ENCODE data around the gene NLGN4X. TPM values are rescaled to one million over a fixed set of nuclear protein-coding genes. Genes with fewer than 3 reads are reported as not detected.

NLGN4X gene
- total RNA-seq, 2 experiments from 2014 or later = not detected

- DNase-seq = no peak
- Mint-ChIP-seq H3K36me3 (ENCODE audit: low read depth) (no peaks in the 10 kb centered on the region), H3K4me3 (no peak overlapping the region), H3K9me3 (no peaks in the 10 kb centered on the region), H3K27me3 (no peaks in the 10 kb centered on the region), H3K4me1 (ENCODE audit: low read depth) (no peaks in the 10 kb centered on the region), H3K27ac (no peak overlapping the region)
- no peak for ATAC-seq
- ChIA-PET CTCF (no interaction called here), POLR2A (no interaction called here)
- TF ChIP-seq, protein P1, sequence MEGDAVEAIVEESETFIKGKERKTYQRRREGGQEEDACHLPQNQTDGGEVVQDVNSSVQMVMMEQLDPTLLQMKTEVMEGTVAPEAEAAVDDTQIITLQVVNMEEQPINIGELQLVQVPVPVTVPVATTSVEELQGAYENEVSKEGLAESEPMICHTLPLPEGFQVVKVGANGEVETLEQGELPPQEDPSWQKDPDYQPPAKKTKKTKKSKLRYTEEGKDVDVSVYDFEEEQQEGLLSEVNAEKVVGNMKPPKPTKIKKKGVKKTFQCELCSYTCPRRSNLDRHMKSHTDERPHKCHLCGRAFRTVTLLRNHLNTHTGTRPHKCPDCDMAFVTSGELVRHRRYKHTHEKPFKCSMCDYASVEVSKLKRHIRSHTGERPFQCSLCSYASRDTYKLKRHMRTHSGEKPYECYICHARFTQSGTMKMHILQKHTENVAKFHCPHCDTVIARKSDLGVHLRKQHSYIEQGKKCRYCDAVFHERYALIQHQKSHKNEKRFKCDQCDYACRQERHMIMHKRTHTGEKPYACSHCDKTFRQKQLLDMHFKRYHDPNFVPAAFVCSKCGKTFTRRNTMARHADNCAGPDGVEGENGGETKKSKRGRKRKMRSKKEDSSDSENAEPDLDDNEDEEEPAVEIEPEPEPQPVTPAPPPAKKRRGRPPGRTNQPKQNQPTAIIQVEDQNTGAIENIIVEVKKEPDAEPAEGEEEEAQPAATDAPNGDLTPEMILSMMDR (IDR thresholded peaks at IDR 0.05) = no peak
- intact Hi-C loops (cut with micrococcal nuclease) = no loop called here
Observed at GRCh38 chrX:5991393-5991792, 237.3 kb downstream of the NLGN4X start.

DNA sequence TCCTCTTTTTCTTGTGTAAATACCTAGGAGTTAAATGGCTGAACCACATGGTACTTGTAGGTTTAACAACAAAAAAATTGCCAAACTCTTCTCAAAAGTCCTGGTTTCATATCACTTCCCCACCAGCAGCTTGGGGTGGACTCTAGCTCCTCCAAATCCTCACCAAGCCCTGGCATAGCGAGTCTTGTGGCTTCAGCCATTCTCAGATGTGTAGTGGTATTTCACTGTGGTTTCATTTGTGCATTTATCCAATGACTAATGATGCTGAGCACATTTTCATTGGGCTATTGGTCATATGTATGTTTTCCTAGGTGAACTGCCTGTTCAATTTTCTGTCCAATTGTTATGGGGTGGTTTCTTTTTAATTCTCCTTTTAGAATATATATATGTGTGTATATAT, 249.3 kb downstream of the NLGN4X start:
- intact Hi-C loops (cut with micrococcal nuclease) = no loop called here
- H3K9me3 Mint-ChIP-seq = no peaks in the 10 kb centered on the region
- H3K27ac Mint-ChIP-seq = no peak overlapping the region
- H3K4me3 Mint-ChIP-seq = no peak overlapping the region
- DNase-seq = no peak
- no peak for ATAC-seq
- no peaks in the 10 kb centered on the region for H3K36me3 Mint-ChIP-seq (ENCODE audit: low read depth)
- H3K27me3 Mint-ChIP-seq = no peaks in the 10 kb centered on the region
- H3K4me1 Mint-ChIP-seq (ENCODE audit: low read depth) = no peaks in the 10 kb centered on the region
- CTCF ChIA-PET = no interaction called here
- POLR2A ChIA-PET = no interaction called here
- TF ChIP-seq, protein P1 (IDR thresholded peaks at IDR 0.05) = no peak

DNA sequence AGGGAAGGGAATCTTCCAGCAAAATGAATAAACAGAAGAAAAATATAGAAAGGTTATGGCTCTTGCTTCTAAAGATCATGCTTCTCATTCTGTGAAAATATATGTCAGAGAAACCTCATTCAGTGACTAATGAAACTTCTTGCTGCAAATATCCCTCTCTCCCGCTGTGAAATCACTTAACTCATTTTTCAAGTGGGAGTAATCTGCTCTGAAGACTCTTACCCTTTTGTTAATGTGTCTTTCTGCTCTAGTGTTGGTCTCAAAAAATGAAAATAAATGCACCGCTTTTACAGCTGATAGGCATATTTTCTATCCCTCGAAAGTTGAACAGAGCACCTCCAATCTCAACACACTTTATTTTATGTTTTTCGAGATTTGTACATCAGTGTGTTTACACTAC, 252.3 kb downstream of the NLGN4X start:
- Mint-ChIP-seq H3K4me1 (ENCODE audit: low read depth) (no peaks in the 10 kb centered on the region), H3K36me3 (ENCODE audit: low read depth) (no peaks in the 10 kb centered on the region), H3K9me3 (no peaks in the 10 kb centered on the region), H3K4me3 (no peak overlapping the region), H3K27ac (no peak overlapping the region), H3K27me3 (no peaks in the 10 kb centered on the region)
- DNase-seq = no peak
- ATAC-seq = no peak
- intact Hi-C loops (cut with micrococcal nuclease) = no loop called here
- POLR2A ChIA-PET = no interaction called here
- CTCF ChIA-PET = no interaction called here
- TF ChIP-seq, protein P1 (IDR thresholded peaks at IDR 0.05) = no peak

DNA sequence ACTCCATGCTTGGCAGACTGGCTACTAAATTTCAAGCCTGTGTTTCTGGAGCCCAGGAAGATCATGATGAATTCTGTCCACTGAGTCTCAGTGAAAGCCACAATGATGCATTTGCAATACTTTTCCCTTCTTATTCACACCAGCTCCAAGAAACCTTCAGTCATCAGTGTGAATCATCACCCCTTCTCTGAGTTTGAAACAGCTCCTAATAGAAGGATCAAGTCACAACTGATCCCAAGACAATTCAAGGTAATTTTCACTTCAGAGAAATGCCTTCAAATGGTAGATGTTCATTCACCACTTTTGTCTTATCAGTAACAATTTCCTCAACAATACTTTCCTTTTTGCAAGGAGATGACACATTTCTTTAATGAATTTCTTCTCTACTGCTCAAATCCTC, 257.4 kb downstream of the NLGN4X start:
- no peak overlapping the region for H3K4me3 Mint-ChIP-seq
- no peaks in the 10 kb centered on the region for H3K36me3 Mint-ChIP-seq (ENCODE audit: low read depth)
- TF ChIP-seq, protein P1 (IDR thresholded peaks at IDR 0.05) = no peak
- ATAC-seq (no peak), DNase-seq (no peak)
- no peak overlapping the region for H3K27ac Mint-ChIP-seq
- H3K27me3 Mint-ChIP-seq = no peaks in the 10 kb centered on the region
- no peaks in the 10 kb centered on the region for H3K4me1 Mint-ChIP-seq (ENCODE audit: low read depth)
- no peaks in the 10 kb centered on the region for H3K9me3 Mint-ChIP-seq
- CTCF ChIA-PET = no interaction called here
- intact Hi-C loops (cut with micrococcal nuclease) = no loop called here
- POLR2A ChIA-PET = no interaction called here

GRCh38 chrX:5965406-5965805, 263.3 kb downstream of the NLGN4X start:
- ChIA-PET POLR2A (no interaction called here), CTCF (no interaction called here)
- Mint-ChIP-seq H3K27ac (no peak overlapping the region), H3K9me3 (no peaks in the 10 kb centered on the region), H3K27me3 (no peaks in the 10 kb centered on the region), H3K4me1 (ENCODE audit: low read depth) (no peaks in the 10 kb centered on the region), H3K36me3 (ENCODE audit: low read depth) (no peaks in the 10 kb centered on the region), H3K4me3 (no peak overlapping the region)
- no peak for ATAC-seq
- intact Hi-C loops (cut with micrococcal nuclease) = no loop called here
- TF ChIP-seq, protein P1 (IDR thresholded peaks at IDR 0.05) = no peak
- DNase-seq = no peak

All from activated CD8-positive, alpha-beta T cell treated with anti-CD3 and anti-CD28 coated beads for 36 hours (primary cell).